ENCODE measurements around the gene SLC24A3.

DNA sequence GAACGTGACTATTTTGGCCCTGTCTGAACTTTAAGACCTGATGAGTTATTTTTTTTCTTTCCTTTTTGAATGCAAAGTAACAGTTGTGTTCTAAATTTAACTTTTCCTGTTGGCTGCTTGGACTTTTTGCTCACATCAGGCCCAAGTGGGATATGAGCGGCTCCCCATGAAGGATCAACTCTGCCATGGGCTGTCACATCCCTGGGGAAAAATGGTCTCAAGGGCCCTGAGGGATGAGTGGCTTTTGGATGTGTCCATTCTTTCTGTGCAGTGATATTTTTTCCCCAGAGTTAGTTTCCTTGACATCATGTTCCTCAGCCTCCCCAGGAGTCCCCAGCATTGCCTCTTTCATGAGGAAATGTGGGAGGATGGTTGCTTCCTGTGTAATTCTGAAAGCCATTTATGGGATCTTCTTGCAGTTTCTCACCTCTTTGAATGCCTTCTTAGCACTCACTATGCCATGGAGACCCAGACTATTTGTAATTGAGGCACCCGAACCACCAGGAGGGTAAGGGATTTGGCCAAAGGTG is 92.5 kb downstream of the SLC24A3 start:
- TF ChIP-seq TOX (CRISPR knock-in tag; IDR thresholded peaks at IDR 0.05; ENCODE audit: borderline replicate concordance) (no peak), ZFP3 (CRISPR knock-in tag; IDR thresholded peaks at IDR 0.05) (no peak), ISL1 (CRISPR knock-in tag; IDR thresholded peaks at IDR 0.05) (no peak), GLIS3 (CRISPR knock-in tag; IDR thresholded peaks at IDR 0.05) (no peak), ARNTL (CRISPR knock-in tag; IDR thresholded peaks at IDR 0.05; ENCODE audit: borderline replicate concordance, low read depth) (no peak), RARB (CRISPR knock-in tag; IDR thresholded peaks at IDR 0.05) (no peak), ZNF565 (CRISPR knock-in tag; conservative IDR thresholded peaks at IDR 0.05; ENCODE audit: low read depth) (no peak)
